ENCODE measurements around the gene PGGHG.
"Not testable (repeated sequence)": the region's sequence is repeated elsewhere in the genome, so short reads cannot be mapped to it uniquely, and the experiment has no call there.

PGGHG gene

GRCh38 chr11:267491-267994, 21.4 kb upstream of the PGGHG start:
- POLR2A ChIA-PET (ENCODE audit: low non-redundant PET), result no interaction called here
- DNase-seq (ENCODE audit: low spot score), result no peak

DNA sequence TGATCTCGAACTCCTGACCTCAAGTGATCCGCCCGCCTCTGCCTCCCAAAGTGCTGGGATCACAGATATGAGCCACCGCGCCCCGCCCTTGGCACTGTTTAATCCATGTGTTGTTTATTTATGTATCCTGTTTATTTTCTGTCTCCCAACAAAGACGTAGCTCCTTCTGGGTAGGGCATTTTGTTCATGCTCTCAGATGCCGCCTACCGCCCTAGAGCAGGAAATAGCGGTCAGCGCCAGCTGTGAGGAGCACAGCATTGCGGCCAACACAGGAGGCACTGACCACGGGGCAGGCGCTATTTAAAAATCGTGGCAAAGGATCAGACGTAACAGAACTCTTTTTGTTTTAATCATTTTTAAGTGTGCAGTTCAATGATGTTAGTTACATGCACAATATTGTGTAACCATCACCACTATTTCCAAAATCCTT, 20.2 kb upstream of the PGGHG start:
- DNase-seq (ENCODE audit: low spot score); POLR2A ChIA-PET (ENCODE audit: low non-redundant PET); H3K27ac ChIP-seq; CTCF ChIA-PET: not testable (repeated sequence)

More at GRCh38 chr11:267491-267994, 21.4 kb upstream of the PGGHG start:
- CTCF ChIA-PET, result interaction anchor here (0.7 to 1.0 kb wide), 3 partner anchors 13 to 44 kb away, joined by 3 read pairs; no protein-coding TSS in a partner anchor
- no peak for TF ChIP-seq CTCF (conservative IDR thresholded peaks at IDR 0.05; ENCODE audit: low read depth)
- H3K27ac ChIP-seq, result peak overlapping the region; percentile 72

- no peak for DNase-seq (ENCODE audit: low spot score)
- no peak for TF ChIP-seq CTCF (conservative IDR thresholded peaks at IDR 0.05; ENCODE audit: low read depth)
- ChIA-PET POLR2A (ENCODE audit: low non-redundant PET) (no interaction called here), CTCF (no interaction called here)
- no peak overlapping the region for H3K27ac ChIP-seq
Measured at GRCh38 chr11:269146-269890, 19.6 kb upstream of the PGGHG start.

DNA sequence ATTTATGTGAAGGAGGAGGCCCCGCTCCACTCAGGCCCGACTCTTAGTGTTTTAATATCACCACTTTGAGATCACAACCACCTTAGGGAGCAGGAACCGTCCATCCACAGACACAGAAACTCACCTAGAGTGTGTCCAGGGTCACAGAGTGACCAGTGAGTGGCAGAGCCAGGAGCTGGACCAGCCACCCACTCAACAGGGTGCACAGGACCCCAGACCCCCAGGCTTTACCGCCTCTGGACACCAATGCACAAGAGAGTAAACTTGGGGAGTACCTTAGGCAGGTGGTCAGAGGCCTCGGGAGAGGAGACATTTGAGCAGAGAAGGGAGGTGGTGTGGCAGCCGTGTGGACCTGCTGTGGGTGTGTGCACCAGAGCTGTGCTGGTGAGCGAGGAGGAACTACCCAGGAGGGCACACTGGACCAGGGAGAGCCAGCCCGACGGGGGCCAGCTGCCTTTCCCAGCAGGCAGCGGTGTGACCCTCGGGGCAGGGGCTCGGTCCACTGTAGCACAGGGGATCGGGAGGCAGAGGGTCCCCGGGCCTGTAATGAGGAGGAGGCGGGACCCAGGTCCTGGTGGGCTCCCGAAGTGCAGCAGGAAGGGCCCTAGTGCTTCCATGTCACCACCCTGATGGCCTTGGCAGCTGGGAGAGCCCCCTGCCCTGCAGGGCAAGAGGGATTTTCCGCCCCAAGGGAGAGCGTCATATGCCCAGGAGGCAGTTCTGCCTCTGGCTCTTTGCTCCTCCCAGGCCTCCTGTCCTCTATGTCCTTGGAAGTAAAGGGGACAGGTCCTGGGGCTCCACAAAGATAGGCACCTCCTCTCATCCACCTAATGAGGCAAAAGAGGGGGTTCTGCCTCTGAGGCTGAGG, 18.2 kb upstream of the PGGHG start:
- TF ChIP-seq CTCF (conservative IDR thresholded peaks at IDR 0.05; ENCODE audit: low read depth), result no peak
- H3K27ac ChIP-seq, result no peak overlapping the region
- ChIA-PET CTCF (no interaction called here), POLR2A (ENCODE audit: low non-redundant PET) (no interaction called here)
- no peak for DNase-seq (ENCODE audit: low spot score)

DNA sequence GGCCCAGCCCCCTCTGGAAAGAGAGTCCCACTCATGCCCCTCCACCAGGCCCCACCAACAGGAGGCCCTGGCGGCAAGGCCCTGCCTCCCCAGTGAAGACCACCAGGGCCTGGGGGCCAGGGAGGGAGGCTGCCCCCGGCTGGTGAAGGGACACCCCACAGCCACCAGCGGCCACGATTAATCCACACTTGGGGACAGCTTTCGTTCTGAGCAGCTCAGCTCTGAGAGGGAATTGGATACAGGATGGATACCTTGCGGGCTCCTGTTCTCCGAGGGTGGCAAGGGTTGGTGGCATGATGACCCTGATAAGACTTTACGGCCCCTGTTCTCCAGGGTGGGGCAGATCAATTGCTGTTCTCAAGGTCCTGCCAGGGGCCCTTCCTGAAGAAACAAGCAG, 17.6 kb upstream of the PGGHG start:
- ChIA-PET POLR2A (ENCODE audit: low non-redundant PET) (no interaction called here), CTCF (no interaction called here)
- H3K27ac ChIP-seq, result no peak overlapping the region
- no peak for DNase-seq (ENCODE audit: low spot score)
- TF ChIP-seq CTCF (conservative IDR thresholded peaks at IDR 0.05; ENCODE audit: low read depth), result no peak

GRCh38 chr11:272195-272930, 16.6 kb upstream of the PGGHG start:
- CTCF ChIA-PET, result no interaction called here
- POLR2A ChIA-PET (ENCODE audit: low non-redundant PET), result no interaction called here
- no peak for TF ChIP-seq CTCF (conservative IDR thresholded peaks at IDR 0.05; ENCODE audit: low read depth)
- H3K27ac ChIP-seq, result no peak overlapping the region
- no peak for DNase-seq (ENCODE audit: low spot score)

Measured in RWPE1 (cell line).